H7 (cell line): Measurements from ENCODE around the gene TAPT1. TPM values are rescaled to one million over a fixed set of nuclear protein-coding genes. Genes with fewer than 3 reads are reported as not detected.
A peak's percentile ranks its signal among the peaks of the same experiment; 100 is the strongest.
"Not testable (repeated sequence)": the region's sequence is repeated elsewhere in the genome, so short reads cannot be mapped to it uniquely, and the experiment has no call there.

Experiments used
- DNase-seq: peaks from one replicate; pipeline ENCODE4 v3.0.0; 2012
- H3K27me3 ChIP-seq: 2 replicates; pipeline ENCODE4 v1.6.0; 2011; ENCODE audit warnings: mild to moderate bottlenecking, low read length; ENCODE audit not compliant: control insufficient read depth, insufficient read depth
- H3K36me3 ChIP-seq: replicated peaks from 2 replicates; pipeline ENCODE4 v1.5.1; 2011; ENCODE audit warnings: low read length; ENCODE audit not compliant: control insufficient read depth, insufficient read depth
- H3K4me3 ChIP-seq: 2 replicates; pipeline ENCODE4 v1.5.1; 2011; ENCODE audit warnings: low read depth, mild to moderate bottlenecking, control low read depth, low read length, moderate library complexity; ENCODE audit not compliant: insufficient read depth
- total RNA-seq: library from RNA; depleted of rRNA; stranded (reverse); fragments of >200 nt; shearing (Covaris generic); gene quantifications from 2 replicates; pipeline ENCODE4 v1.2.3, GENCODE V29; 2014

TAPT1 gene
- total RNA-seq, 1 experiment from 2014 or later: 5.8 TPM

DNA sequence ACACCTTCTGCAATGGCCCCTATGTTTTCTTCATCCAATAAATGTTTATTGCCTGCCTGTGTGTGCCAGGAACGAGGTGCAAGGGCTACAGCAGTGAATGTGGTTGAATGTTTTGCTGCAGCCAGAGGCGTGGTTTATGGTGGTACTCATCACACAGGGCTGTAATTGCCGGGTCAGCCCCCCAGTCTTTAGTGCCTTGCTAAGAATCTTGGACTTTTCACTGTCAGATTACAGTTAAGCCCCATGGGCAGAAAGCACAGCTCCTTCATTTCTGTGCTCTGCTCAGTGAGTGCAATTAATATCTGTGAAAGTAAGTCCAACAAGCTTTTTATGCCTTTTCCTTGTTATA is 67.8 kb downstream of the TAPT1 start:
- no peak for DNase-seq

DNA sequence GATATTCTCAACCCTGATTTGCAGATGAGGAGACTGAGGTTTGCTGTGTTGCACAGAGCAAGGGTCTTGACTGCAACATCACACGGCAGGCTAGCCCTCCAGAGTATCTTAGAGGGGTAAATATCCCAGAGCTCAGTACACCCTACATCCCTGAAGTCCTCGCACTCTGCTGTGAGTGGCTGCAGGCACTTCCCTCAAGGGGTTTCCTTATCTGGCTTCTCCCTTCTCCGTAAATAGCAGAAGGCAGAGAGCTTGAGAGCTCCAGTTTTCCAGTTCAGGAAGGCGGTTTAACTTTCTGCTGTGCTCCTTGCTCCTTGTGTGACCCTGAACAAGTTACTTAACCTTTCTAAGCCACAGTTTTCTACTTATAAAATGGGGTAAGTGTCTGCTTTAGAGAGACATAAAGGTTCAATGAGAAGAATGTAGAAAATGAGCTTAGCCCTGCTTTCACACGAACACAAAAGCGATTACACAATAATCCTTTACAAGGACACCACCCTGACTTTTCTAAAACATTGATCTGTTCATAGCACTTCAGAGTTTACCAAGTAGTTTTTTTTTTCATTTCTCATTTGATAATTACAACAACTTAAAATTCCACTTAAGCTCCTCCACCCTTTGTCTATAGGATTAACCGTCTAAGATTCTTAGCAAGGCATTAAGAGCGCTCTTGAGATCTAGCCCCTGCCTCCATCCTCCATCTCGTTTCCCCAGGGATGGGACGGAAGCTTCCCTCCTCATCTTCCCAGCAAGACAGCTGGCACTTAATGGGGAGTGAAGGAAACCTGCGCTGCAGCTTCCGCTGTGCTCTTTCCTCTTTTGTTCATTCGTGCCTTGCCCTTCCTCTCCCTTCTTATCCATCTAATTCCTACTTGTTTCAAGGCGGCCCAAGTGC is 68.4 kb downstream of the TAPT1 start:
- Histone ChIP-seq H3K27me3 (no peaks in the 10 kb centered on the region), H3K36me3 (no peaks in the 10 kb centered on the region), H3K4me3 (no peak overlapping the region)
- DNase-seq: peak; percentile 47

More for the DNA sequence above, 67.8 kb downstream of the TAPT1 start:
- no peaks in the 10 kb centered on the region for H3K27me3 ChIP-seq
- H3K4me3 ChIP-seq: no peak overlapping the region
- peaks cover 2% of the 10 kb centered on the region; the same call in 1 of the 2 replicates for H3K36me3 ChIP-seq

DNA sequence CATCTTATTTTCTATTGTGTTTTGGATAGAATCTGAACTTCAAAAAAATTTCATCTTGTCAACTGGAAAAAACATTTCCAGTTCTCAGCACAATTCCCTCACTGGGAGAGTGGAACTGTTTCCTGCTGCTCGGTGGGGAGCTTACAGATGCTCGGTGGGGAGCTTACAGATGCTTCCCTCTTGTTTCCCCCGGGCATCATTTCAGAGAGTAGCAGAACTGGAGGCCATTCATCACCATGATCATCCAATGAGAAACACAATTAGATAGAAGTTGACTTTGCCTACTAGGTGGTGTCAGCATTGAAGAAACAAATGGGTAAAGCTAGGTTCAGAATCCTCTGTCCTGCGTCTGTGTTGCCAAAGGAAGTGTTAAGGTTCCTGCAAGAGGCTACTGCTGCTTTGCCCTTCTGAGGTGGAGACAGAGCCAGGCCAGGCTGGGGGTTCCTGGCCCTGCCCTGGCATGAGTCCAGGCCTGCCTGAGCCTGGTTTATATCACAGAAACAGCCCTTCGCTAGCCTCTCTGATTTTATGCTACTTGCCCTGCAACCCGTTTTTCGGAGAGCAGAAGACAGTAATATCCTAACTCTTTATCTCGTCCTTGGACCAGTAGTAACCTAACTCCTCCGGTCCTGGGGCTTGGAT is 70.6 kb downstream of the TAPT1 start:
- H3K36me3 ChIP-seq: no peaks in the 10 kb centered on the region
- DNase-seq: no peak
- no peaks in the 10 kb centered on the region for H3K27me3 ChIP-seq
- no peak overlapping the region for H3K4me3 ChIP-seq

DNA sequence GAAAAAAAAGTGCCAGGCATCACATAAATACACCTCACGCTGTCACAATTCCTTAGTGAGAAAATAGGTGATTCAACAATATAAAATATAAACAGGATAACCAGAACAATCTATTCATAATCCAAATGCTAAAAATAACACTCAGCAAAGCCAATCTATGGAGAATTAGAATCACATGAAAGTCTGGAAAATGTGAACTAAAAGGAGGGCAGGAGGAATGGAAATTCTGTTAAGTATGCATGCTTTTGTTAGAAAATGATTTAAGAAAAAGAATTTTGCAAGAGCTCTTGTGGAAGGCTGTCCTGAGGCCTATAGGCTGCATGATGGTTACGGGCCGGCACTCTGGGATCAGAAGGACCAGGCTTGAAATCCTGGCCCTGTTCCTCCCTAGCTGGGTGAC is 71.8 kb downstream of the TAPT1 start:
- H3K4me3 ChIP-seq: no peak overlapping the region
- H3K36me3 ChIP-seq: no peaks in the 10 kb centered on the region
- H3K27me3 ChIP-seq: no peaks in the 10 kb centered on the region
- DNase-seq: no peak

GRCh38 chr4:16150716-16151115 is 75.6 kb downstream of the TAPT1 start:
- Histone ChIP-seq H3K4me3 (no peak overlapping the region), H3K36me3 (no peaks in the 10 kb centered on the region), H3K27me3 (no peaks in the 10 kb centered on the region)
- DNase-seq: no peak

DNA sequence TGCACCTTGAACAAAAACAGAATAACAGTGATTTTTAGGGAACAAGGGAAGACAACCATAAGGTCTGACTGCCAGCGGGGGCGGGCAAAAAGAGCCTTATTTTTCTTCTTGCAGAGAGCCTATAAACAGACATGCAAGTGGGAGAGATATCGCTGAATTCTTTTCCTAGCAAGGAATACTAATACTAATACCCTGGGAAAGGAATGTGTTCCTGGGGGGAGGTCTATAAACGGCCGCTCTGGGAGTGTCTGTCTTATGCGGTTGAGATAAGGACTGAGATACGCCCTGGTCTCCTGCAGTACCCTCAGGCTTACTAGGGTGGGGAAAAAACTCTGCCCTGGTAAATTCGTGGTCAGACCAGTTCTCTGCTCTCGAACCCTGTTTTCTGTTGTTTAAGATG is 81.4 kb downstream of the TAPT1 start:
- H3K4me3 ChIP-seq, H3K27me3 ChIP-seq, DNase-seq, H3K36me3 ChIP-seq: not testable (repeated sequence)

GRCh38 chr4:16142598-16143310 is 83.5 kb downstream of the TAPT1 start:
- Histone ChIP-seq H3K27me3 (no peaks in the 10 kb centered on the region), H3K4me3 (no peak overlapping the region), H3K36me3 (no peaks in the 10 kb centered on the region)
- no peak for DNase-seq

DNA sequence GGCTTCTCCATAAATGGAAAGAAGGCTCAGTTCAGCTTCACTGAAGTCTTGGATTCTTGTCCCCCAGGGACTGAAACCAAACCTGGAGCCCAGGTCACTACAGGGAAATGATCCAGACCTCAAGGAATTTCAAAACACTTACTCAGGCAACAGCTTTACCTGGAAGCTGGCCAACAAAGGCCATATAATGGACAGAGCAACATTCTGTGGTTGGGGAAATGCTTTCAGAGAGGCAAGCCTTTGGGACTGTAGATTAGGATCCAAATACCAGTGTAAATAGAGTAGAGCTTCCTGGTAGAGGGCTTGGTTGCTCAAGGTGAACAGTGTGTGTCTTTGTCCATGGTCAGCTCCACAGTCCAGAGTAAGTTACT is 85.4 kb downstream of the TAPT1 start:
- Histone ChIP-seq H3K36me3 (no peaks in the 10 kb centered on the region), H3K27me3 (no peaks in the 10 kb centered on the region), H3K4me3 (no peak overlapping the region)
- no peak for DNase-seq

GRCh38 chr4:16140231-16140878 is 85.9 kb downstream of the TAPT1 start:
- no peaks in the 10 kb centered on the region for H3K27me3 ChIP-seq
- DNase-seq: no peak
- H3K36me3 ChIP-seq: no peaks in the 10 kb centered on the region
- H3K4me3 ChIP-seq: no peak overlapping the region

GRCh38 chr4:16139066-16139945 is 87.0 kb downstream of the TAPT1 start:
- Histone ChIP-seq H3K27me3 (no peaks in the 10 kb centered on the region), H3K4me3 (no peak overlapping the region), H3K36me3 (no peaks in the 10 kb centered on the region)
- DNase-seq: no peak

GRCh38 chr4:16136827-16137226 is 89.4 kb downstream of the TAPT1 start:
- no peak for DNase-seq
- Histone ChIP-seq H3K27me3 (no peaks in the 10 kb centered on the region), H3K4me3 (no peak overlapping the region), H3K36me3 (no peaks in the 10 kb centered on the region)

GRCh38 chr4:16136311-16136710 is 90.0 kb downstream of the TAPT1 start:
- no peaks in the 10 kb centered on the region for H3K36me3 ChIP-seq
- DNase-seq: no peak
- H3K27me3 ChIP-seq: no peaks in the 10 kb centered on the region
- no peak overlapping the region for H3K4me3 ChIP-seq

DNA sequence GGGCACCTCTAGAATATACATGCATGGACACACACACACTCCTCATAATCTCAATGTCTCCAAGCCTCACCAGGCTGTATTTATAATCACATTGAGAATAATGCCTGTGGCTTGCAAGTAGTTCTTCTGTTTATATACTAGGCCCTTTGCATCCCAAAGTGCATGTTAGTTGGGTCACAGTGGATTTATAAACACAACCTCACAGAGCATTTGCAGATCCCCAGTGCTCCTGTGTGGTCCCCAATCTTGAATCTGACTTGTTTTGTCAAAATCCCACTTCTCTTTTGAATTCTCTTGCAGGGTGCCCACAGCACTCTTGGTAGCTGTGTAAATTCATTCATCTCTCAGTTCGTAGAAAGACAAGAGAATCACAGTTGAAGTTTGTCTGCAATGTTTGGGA is 92.9 kb downstream of the TAPT1 start:
- Histone ChIP-seq H3K36me3 (no peaks in the 10 kb centered on the region), H3K4me3 (no peak overlapping the region), H3K27me3 (no peaks in the 10 kb centered on the region)
- no peak for DNase-seq

DNA sequence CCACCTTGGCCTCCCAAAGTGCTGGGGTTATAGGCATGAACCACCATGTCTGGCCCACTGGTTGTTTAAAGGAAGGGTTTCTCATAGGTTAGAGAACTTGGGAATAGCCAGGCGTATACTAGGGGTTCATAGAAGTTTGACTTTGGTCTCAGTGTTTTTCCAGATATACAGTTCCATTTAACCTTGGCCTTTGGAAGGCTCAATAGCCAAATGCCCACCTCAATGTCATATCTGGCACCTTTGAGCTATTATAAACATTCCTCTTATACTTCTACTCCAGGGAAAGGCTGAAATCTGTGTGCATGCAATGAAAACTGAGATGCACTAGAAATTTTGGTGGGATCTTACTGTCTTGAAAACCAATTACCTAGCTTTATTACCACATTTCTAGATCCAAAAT is 95.0 kb downstream of the TAPT1 start:
- Histone ChIP-seq H3K36me3 (no peaks in the 10 kb centered on the region), H3K4me3 (no peak overlapping the region), H3K27me3 (no peaks in the 10 kb centered on the region)
- no peak for DNase-seq
